Stimulated activated CD8-positive, alpha-beta memory T cell treated with anti-CD3 and anti-CD28 coated beads, Interleukin-15, amount 100 ng/mL, for 4 hours (primary cell): Measurements from ENCODE around the gene EXOC6.

Source experiments
- DNase-seq, 2 donors: peaks; one replicate each; pipeline ENCODE4 v3.0.0-alpha.2; 2020; ENCODE audit warnings: low read depth in 2 of 2

The EXOC6 gene, protein sequence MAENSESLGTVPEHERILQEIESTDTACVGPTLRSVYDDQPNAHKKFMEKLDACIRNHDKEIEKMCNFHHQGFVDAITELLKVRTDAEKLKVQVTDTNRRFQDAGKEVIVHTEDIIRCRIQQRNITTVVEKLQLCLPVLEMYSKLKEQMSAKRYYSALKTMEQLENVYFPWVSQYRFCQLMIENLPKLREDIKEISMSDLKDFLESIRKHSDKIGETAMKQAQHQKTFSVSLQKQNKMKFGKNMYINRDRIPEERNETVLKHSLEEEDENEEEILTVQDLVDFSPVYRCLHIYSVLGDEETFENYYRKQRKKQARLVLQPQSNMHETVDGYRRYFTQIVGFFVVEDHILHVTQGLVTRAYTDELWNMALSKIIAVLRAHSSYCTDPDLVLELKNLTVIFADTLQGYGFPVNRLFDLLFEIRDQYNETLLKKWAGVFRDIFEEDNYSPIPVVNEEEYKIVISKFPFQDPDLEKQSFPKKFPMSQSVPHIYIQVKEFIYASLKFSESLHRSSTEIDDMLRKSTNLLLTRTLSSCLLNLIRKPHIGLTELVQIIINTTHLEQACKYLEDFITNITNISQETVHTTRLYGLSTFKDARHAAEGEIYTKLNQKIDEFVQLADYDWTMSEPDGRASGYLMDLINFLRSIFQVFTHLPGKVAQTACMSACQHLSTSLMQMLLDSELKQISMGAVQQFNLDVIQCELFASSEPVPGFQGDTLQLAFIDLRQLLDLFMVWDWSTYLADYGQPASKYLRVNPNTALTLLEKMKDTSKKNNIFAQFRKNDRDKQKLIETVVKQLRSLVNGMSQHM

GRCh38 chr10:92848441-92849233 is at the start of gene EXOC6:
Gene EXOC6 (plus strand): TSS chr10:92848520. CDS start chr10:92848534, 14 bp downstream.
- peak; percentile 64 to 72 for DNase-seq

- no peak for DNase-seq
These were observed 48.8 kb upstream of the EXOC6 start for GRCh38 chr10:92799568-92799967.

- no peak for DNase-seq
These were observed 48.1 kb upstream of the EXOC6 start for GRCh38 chr10:92800134-92800733.

DNA sequence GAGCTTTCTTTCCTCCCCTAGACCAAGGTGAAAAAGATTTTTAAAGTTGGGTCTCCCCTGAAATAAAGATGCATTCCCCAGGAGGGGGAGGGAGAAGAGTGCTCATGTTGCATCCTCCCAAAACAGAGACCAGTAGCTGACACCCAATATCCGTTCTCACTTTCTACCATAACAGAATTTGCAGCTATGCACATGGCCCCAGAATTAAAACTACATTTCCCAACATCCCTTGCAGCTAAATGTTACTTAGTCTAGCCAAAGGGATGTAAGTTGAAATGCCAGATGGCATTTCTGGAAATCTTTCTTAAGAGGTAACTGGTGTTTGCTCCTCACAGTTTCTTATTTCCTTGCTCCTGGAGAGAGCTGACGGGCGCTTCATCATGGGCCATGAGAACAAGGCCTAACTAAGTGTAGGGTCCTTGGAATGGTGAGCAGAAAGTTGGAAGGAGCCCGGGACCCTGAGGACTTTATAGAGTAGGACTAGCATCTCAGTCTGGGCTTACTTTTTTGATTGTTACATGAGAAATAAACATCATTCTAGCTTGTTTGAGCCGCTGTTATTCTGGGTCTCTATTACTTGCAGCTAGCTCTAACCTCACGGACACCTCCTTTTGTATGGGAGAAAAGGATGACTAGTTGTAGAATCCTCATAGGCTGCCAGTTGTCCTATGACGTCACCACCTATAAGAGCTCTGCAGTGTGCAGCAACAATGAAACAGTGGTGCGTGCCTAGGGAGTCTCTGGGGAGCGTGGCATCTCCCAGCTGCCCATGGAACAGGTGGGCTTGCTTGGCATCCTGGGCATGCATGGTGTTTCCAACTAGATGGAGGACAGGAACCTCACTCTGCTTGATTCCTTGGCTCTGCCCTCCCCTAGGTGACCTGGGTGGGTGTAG is 46.1 kb upstream of the EXOC6 start:
- no peak for DNase-seq

- DNase-seq, result no peak
These were observed 38.5 kb upstream of the EXOC6 start for GRCh38 chr10:92809840-92810239.

- DNase-seq, result no peak
These were observed 37.3 kb upstream of the EXOC6 start for GRCh38 chr10:92810934-92811532.

- DNase-seq, result no peak
These were observed 36.3 kb upstream of the EXOC6 start for GRCh38 chr10:92811986-92812385.

DNA sequence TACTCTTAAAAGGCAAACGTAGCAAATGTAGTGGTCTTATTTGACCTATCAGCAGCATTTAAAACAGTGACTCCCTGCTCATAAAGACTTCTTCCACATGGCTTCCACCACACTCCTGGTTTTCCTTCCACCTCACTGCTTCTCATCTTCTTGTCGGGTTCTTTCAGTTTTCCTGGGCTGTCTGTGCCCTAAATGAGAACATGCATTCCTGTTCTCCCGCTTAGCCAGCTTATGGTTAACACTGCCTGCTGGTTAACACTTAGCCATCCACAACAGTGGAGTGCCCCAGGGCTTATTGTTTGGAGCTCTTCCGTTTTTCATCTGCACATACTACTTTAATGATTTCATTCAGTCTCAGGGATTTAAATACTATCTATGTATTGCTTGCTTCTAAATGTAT is 34.3 kb upstream of the EXOC6 start:
- DNase-seq, result no peak

DNA sequence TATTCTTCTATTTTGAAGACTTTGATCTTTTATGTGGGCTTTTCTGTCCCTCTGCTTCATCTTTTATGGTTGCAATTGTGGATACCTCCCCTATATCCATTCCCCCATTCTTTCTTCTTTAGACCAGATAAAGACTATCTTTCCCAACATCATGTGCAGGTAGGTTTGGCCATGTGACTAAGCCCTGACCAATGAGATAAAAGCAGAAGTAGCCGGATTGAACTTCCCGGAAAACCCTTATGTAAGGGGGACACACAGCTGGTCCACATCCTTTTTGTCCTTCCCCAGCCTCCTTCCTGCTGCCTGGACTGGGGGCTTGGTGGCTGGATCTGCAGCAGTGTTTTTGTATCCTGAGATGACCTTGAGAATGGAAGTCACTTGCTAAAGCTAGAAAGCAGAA is 33.5 kb upstream of the EXOC6 start:
- DNase-seq, result no peak

GRCh38 chr10:92816091-92816531 is 32.2 kb upstream of the EXOC6 start:
- no peak for DNase-seq

- no peak for DNase-seq
These were observed 26.2 kb upstream of the EXOC6 start for GRCh38 chr10:92822060-92822634.

DNA sequence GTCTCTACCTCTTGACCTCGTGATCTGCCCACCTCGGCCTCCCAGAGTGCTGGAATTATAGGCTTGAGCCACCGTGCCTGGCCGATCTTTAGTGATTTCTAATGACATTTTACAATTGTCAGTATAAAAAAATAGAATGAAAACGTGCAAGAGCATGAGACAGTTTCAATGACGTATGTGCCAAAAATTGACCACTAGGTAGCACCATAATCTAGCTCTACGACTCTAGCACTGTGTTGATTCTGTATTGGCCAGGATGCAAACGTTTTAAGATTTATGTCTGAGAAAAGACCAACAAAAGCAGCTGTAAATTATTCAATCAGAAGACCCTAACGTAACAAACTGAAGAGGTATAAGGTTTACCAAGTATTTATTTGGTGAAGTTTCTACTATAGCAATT is 25.4 kb upstream of the EXOC6 start:
- no peak for DNase-seq

DNA sequence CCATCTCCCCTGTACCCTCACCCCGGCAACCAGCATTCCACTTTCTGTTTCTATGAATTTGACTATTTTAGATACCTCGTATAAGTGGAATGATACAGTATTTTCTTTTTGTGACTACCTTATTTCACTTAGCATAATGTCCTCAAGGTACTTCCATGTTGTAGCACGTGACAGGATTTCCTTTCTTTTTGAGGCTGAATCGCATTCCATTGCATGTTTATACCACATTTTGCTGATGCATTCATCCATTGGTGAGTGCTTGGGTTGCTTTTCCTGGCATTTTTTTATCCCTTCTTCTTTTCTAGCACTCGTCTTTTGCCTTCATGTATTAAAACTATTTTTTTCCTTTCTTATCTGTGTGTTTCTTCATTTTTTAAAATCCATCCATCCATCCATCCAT is 22.3 kb upstream of the EXOC6 start:
- DNase-seq, result no peak

DNA sequence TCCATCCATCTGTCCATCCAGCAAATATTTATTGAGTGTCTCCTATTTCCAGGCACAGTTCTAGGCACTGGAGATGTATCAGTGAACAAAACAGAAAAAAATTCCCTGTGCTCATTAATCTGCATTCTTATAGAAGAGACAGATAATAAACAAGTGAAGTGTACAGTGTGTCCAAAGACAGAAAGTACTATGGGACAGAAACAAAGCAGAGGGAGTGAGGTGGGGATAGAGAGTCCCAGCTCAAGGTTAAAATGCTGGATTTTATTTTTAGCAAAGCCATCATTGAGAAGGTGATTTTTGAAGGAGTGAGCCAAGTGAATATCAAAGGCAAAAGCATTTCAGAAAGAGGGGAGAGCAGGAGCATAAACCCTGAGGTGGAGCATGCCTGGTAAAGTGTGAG is 21.8 kb upstream of the EXOC6 start:
- DNase-seq, result no peak

DNA sequence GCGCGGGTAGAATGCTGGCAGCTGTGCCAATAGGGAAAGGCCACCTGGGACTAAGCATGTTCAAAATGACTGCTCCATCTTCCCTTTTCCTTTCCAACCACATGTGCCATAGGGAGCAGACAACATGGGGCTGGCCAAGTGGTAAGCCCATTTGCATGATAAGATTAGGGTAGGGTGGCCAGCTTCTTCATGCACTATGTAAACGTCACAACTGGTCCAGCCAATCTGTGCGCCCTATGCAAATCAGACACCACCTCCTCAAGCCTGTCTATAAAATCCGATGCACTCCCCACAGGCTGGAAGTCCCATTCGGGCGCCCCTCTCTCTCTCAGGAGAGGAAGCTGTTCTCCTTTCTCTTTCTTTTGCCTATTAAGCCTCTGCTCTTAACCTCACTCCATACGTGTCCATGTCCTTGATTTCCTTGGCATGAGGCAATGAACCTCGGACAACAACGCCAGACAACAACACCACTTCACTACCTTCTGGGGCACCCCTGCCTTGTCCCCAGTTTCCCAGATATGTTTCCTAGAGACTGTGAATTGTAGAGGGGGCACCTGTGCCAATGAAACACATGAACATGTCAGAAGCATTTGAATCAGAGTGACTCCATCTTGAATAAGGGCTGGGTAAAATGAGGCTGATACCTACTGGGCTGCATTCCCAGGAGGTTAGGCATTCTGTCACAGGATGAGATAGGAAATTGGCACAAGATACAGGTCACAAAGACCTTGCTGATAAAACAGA is 19.1 kb upstream of the EXOC6 start:
- DNase-seq, result no peak

- no peak for DNase-seq
These were observed 18.4 kb upstream of the EXOC6 start for GRCh38 chr10:92829786-92830377.

DNA sequence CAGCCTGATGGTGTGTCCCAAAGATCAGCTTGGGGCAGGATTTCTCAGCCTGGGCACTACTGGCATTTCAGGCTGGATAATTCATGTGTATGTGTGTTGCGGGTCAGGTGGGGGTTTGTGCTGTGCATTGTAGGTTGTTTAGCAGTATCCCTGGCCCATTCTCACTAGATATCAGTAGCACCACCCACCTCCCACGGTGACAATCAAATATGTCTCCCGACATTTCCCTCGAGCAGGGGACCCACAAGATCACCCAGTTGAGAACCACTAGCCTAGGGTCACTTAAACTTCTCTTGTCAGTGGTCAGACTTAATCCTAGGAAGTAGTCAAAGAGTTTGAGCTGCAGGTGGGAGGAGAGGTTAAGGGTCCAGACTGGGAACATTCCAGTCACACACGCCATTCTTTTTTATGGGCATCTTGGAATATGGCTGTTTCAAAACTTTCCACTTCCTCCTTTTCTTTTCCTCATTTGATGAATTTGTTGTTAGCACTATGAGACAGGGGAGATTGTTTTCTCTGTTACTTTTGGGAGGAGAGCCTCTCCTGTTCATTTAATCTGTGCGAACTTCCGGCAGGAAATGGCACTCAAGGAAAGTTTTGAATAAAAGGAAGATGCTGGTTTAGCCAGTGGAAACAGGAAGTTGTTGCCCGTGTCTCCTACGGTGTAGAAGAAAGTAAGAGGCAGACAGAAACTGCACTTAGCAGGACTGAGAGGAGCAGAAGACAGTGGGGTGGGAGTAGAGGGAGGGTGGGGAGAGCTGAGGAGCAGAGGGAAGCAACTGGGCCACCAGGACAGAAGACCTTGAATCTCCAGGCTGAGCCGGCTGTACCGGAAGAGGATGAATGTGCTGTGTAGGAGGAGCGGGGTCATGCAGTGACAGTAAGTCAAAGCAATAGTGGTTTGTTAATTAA is 17.6 kb upstream of the EXOC6 start:
- no peak for DNase-seq

DNA sequence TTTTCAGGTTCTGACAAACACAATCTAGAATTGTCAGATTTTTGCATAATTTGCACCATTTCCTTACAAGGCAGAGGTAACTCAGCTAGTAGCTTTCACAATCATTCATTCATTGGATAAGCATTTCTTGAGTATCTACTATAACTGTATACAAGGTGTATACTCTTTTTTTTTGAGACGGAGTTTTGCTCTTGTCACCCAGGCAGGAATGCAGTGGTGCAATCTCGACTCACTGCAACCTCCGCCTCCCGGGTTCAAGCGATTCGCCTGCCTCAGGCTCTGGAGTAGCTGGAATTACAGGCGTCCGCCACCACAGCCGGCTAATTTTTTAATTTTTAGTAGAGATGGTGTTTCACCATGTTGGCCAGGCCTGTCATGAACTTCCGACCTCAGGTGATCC is 16.2 kb upstream of the EXOC6 start:
- DNase-seq, result no peak
